ENCODE data around the gene EDDM13.

Gene EDDM13

GRCh38 chr19:56316728-56317127 is 44.2 kb downstream of the EDDM13 start:
- Histone ChIP-seq H3K9me3 (ENCODE audit: insufficient read depth, low read depth, low read length) (no peaks in the 10 kb centered on the region), H3F3A (ENCODE audit: low read depth) (no peaks in the 10 kb centered on the region)
- TF ChIP-seq CTCF (conservative IDR thresholded peaks at IDR 0.05; ENCODE audit: low read length) (no peak), EZH2phosphoT487 (IDR thresholded peaks at IDR 0.05; ENCODE audit: borderline replicate concordance) (no peak)

GRCh38 chr19:56317749-56318148 is 45.2 kb downstream of the EDDM13 start:
- H3K4me3 ChIP-seq (ENCODE audit: low read length, poor library complexity, severe bottlenecking): no peak overlapping the region
- H4K20me1 ChIP-seq (ENCODE audit: insufficient read depth, low read length, poor library complexity, severe bottlenecking): no peaks in the 10 kb centered on the region
- no peak for TF ChIP-seq CTCF (conservative IDR thresholded peaks at IDR 0.05; ENCODE audit: low read length)
- H3K36me3 ChIP-seq (ENCODE audit: insufficient read depth, low read length): no peaks in the 10 kb centered on the region
- H3K9ac ChIP-seq (ENCODE audit: low read depth, low read length, poor library complexity, severe bottlenecking): no peak overlapping the region
- H3K4me1 ChIP-seq (ENCODE audit: insufficient read depth, low read length, poor library complexity, severe bottlenecking): peaks cover 20% of the 10 kb centered on the region
- H2AFZ ChIP-seq (ENCODE audit: low read length): no peak overlapping the region
- H3K27me3 ChIP-seq (ENCODE audit: insufficient read depth, low read length, poor library complexity, severe bottlenecking): no peaks in the 10 kb centered on the region
- no peaks in the 10 kb centered on the region for H3K9me3 ChIP-seq (ENCODE audit: insufficient read depth, low read depth, low read length)
- no peaks in the 10 kb centered on the region for H3K9me2 ChIP-seq (replicated peaks; ENCODE audit: low read depth, low read length)
- H3K79me2 ChIP-seq (ENCODE audit: insufficient read depth, low read length): no peaks in the 10 kb centered on the region
- no peaks in the 10 kb centered on the region for H3F3A ChIP-seq (ENCODE audit: low read depth)
- no peak overlapping the region for H3K4me2 ChIP-seq (ENCODE audit: low read depth, low read length, poor library complexity, severe bottlenecking)

More at GRCh38 chr19:56316728-56317127, 44.2 kb downstream of the EDDM13 start:
- Histone ChIP-seq H3K9me2 (replicated peaks; ENCODE audit: low read depth, low read length) (no peaks in the 10 kb centered on the region), H3K79me2 (ENCODE audit: insufficient read depth, low read length) (no peaks in the 10 kb centered on the region), H3K36me3 (ENCODE audit: insufficient read depth, low read length) (no peaks in the 10 kb centered on the region), H3K4me2 (ENCODE audit: low read depth, low read length, poor library complexity, severe bottlenecking) (no peak overlapping the region), H3K27me3 (ENCODE audit: insufficient read depth, low read length, poor library complexity, severe bottlenecking) (no peaks in the 10 kb centered on the region), H3K4me3 (ENCODE audit: low read length, poor library complexity, severe bottlenecking) (no peak overlapping the region), H3K4me1 (ENCODE audit: insufficient read depth, low read length, poor library complexity, severe bottlenecking) (peaks cover 28% of the 10 kb centered on the region), H4K20me1 (ENCODE audit: insufficient read depth, low read length, poor library complexity, severe bottlenecking) (no peaks in the 10 kb centered on the region), H2AFZ (ENCODE audit: low read length) (no peak overlapping the region), H3K9ac (ENCODE audit: low read depth, low read length, poor library complexity, severe bottlenecking) (no peak overlapping the region)

GRCh38 chr19:56319991-56320390 is 47.4 kb downstream of the EDDM13 start:
- H3K27me3 ChIP-seq (ENCODE audit: insufficient read depth, low read length, poor library complexity, severe bottlenecking): no peaks in the 10 kb centered on the region
- H3F3A ChIP-seq (ENCODE audit: low read depth): no peaks in the 10 kb centered on the region
- no peaks in the 10 kb centered on the region for H3K9me2 ChIP-seq (replicated peaks; ENCODE audit: low read depth, low read length)
- H2AFZ ChIP-seq (ENCODE audit: low read length): no peak overlapping the region
- H3K79me2 ChIP-seq (ENCODE audit: insufficient read depth, low read length): no peaks in the 10 kb centered on the region
- no peak overlapping the region for H3K9ac ChIP-seq (ENCODE audit: low read depth, low read length, poor library complexity, severe bottlenecking)
- no peak overlapping the region for H3K4me3 ChIP-seq (ENCODE audit: low read length, poor library complexity, severe bottlenecking)
- H4K20me1 ChIP-seq (ENCODE audit: insufficient read depth, low read length, poor library complexity, severe bottlenecking): no peaks in the 10 kb centered on the region
- H3K4me1 ChIP-seq (ENCODE audit: insufficient read depth, low read length, poor library complexity, severe bottlenecking): peaks cover 6% of the 10 kb centered on the region
- H3K4me2 ChIP-seq (ENCODE audit: low read depth, low read length, poor library complexity, severe bottlenecking): no peak overlapping the region
- no peaks in the 10 kb centered on the region for H3K9me3 ChIP-seq (ENCODE audit: insufficient read depth, low read depth, low read length)
- no peaks in the 10 kb centered on the region for H3K36me3 ChIP-seq (ENCODE audit: insufficient read depth, low read length)
- TF ChIP-seq EZH2phosphoT487 (IDR thresholded peaks at IDR 0.05; ENCODE audit: borderline replicate concordance): no peak
- TF ChIP-seq CTCF (conservative IDR thresholded peaks at IDR 0.05; ENCODE audit: low read length): no peak
